Inferior parietal cortex (tissue), 1 donor: ENCODE results near the gene KIF1A.

Source experiments
- DNase-seq: peaks from one replicate; pipeline ENCODE4 v3.0.0-alpha.2; 2016; ENCODE audit errors: extremely low spot score

KIF1A gene

DNA sequence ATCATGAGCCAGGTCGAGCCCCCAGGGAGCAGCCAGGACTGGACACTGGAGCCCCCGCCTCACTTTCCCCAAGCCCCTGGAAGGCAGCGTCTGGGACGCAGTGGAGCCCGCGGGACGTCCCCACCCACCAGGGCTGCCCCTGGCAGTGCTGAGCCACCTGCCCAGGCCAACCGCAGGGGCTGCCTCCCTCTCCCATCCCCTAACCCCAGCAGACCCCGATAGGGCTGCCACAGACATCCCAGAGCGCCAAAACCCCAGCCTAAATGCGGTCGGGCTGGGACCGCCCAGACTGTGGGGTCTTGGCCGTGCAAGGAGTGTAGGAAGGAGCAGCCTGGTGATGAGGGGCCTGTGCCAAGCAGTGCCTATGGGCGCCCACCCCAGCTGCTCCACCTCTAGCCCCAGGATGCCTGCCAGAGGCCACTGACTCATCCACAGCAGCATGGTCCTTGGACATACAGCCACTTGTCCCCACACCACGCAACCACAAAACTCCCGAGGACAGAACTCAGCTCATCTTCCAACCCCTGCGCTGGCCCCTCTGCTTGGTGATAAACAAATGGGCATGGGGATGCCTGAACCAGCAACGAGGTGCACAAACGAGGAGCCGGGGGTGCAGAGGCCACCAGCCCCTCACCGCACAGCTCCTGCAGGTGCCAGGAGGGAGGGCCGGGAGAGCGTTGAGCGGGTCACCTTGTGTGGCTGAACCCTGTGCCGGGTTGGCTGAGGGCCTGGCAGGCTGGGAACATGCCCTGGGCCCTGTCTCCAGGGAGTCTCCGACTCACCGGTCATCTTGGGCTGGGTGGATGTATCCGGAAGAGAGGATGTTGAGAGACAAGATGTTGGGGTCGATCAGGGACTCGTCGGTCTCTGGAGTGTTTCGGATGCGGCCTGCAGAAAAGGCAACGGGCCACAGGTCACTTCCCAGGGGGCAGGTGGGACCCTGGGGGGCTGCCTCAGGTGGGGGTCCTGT, 83.5 kb downstream of the KIF1A start:
- DNase-seq: no peak

DNA sequence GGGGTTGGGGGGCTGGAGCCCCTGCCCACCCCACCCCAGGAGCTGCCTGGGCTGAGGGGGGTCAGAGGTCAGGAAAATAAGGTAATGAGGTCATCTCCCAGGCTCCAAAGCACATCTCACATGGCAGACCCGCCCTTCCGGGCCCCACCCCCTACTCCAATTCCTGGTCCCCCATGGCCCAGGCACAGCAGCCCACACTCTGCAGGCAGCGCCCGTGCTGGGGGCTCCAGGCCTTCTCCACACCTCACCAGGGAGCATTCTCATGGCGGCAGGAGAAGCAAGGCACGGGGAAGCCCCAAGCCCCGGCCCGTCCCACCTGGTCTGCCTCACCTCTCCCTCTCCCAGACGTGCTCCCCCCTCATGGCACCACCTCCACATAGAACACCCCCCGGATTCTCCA, 84.5 kb downstream of the KIF1A start:
- no peak for DNase-seq

DNA sequence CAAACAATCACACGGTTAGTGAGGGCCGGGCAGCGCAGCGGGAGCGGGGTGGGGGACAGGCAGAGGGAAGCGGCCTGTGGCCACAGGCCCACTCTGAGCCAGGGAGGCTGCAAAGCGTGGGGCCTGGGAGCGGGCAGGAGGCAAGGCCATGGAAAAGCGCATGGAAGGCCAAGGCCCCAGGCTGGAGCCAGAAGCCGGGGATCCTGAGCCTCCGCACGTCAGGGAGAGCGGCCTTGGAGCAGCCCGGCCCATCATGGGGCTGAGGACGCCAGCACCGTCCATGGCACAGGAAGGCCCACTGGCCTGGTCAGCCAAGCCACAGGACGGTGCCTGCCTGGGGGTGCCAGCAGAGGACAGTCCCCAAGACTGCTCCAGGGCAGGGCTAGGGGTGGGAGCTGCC, 85.3 kb downstream of the KIF1A start:
- no peak for DNase-seq

GRCh38 chr2:240733803-240734495, 86.1 kb downstream of the KIF1A start:
- no peak for DNase-seq

DNA sequence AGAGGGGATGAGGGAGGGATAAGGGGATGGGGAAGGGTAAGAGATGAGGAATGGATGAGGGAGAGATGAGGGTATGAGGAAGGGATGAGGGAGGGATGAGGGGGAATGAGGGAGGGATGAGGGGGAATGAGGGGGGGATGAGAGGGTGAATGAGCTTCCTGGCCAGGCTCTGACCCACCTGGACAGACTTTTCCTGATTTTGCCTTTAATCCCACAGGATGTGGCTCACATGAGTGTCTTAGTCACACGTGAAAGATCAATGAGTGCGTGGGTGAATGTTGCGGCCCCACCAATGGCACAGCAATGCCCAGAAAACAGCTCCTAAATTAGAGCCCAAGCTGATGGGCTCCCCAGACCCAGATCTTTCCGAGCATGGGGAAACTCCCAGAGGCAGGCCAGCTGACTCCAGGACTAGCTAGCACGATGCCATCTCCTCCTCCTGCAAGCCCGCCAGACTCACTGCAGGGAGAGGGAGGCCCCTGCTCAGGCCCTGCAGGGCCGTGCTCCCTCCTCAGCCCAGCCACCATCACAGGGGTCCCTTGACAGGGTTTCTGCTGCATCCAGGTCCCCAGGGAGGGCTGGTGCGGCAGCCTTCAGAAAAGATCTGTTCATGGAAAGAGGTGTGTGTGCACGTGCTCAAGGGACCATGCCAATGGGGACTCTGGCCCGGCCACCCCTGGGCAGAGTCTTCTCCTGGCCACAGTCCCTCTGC, 87.0 kb downstream of the KIF1A start:
- DNase-seq: no peak

- no peak for DNase-seq
Observed at GRCh38 chr2:240732184-240732583, 87.8 kb downstream of the KIF1A start.

DNA sequence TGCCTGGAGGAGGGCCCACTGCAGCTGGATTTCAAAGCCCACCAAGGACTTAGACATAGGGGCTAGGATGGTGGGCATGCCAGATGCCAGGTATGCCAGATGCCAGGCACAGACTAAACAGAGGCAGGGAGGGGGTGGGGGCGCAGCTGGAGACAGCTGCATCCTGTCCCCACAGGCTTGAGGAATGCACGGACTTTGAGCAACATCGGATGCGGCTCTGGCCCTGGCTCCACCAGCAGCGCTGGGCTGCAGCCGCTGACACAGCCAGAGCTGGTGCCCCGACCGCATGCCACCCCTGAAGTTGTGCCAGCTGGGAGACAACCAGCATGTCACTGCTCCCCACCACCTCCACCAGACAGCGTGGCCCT, 88.9 kb downstream of the KIF1A start:
- no peak for DNase-seq

DNA sequence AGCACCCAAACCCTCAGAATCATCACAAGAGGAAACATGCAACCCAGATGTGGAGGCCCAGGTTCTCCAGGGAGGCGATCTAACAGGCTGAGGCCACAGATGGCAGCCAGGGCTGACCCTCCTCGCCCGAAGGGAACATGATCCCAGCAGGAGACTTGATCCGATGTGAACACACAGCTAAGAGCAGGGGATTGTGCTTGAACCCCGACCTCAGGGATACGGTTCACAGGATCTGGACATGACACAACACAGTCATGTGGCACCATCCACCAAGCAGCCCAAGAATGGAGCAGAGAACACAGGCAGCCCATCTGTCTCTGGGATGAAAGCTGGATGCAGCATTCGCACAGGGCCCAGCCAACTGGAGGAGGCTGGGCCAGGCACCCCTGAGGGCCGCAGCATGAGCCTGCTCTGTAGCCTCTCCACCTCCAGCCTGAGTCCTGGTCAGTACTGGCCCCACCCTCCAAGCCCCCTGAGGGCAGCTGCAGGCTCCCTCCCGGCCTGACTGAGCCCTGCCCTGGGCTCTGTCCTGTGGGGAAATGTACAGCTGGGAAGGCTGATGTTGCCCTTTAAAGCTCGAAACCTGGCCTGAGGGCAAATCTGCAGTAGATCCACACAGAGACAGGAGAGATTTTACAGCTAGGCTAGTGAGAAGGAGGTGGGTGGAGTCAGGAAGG, 89.4 kb downstream of the KIF1A start:
- DNase-seq: no peak

GRCh38 chr2:240728827-240729226, 91.2 kb downstream of the KIF1A start:
- DNase-seq: no peak

DNA sequence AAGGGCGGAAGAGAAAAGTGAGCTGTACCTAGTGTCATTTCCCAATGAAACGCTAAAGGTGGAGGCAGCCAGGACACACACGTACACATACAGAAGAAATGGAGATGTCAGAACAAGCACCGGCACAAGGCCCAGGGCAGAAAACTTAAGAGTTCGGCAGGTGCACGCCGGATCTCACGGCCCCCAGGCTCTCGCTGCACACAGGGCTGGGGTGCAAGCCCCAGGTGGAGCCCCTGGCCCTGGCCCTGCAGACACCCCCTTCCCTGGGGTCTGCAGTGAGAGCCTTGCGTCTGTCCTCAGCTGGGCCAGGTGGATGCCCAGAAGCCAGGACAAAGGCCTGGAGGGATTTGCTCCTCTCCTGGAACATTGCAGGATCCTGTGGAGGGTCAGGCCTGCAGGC, 91.7 kb downstream of the KIF1A start:
- DNase-seq: no peak

- no peak for DNase-seq
Observed at GRCh38 chr2:240727913-240728312, 92.1 kb downstream of the KIF1A start.

DNA sequence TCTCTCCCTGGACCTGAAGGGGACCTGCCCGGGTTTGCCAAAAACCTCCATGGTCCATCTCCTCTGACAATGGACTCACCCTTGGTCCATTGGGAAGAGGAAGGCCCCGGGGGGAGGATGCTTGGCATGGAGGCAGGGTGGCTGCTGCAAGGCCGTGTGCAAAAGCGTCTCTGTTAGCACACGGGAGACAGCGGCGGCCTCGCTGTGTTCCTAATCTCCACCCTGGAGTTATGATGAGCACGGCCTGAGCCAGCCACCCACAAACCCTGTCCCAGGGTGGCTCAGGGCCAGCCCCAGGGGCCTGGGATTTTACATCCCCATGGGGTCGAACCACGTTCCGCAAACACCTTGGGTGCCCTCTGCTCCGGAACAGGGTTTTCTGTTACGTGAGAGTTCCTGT, 92.6 kb downstream of the KIF1A start:
- DNase-seq: no peak

GRCh38 chr2:240726876-240727275, 93.1 kb downstream of the KIF1A start:
- DNase-seq: no peak

DNA sequence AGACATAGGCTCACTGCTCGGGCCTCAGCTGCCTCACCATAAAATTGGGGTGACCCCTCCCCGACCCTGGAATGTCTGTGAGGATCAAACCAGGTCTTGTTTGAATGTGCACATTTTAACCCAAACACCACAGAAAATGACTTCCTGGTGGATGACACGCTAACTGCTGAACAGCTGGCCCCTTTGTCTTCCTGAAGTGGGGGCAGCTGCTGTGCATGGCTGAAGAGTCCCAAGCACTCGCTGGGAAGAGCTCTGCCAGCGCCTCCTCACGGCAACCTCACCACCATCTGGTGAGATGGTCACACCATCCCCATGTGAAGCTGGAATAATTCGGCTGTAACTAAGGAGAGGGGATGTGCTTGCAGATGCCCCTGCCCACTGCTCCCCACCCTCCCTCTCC, 94.3 kb downstream of the KIF1A start:
- DNase-seq: no peak

GRCh38 chr2:240725266-240725665, 94.8 kb downstream of the KIF1A start:
- no peak for DNase-seq

- DNase-seq: no peak
Observed at GRCh38 chr2:240724431-240724830, 95.6 kb downstream of the KIF1A start.

- DNase-seq: no peak
Observed at GRCh38 chr2:240723851-240724250, 96.2 kb downstream of the KIF1A start.

DNA sequence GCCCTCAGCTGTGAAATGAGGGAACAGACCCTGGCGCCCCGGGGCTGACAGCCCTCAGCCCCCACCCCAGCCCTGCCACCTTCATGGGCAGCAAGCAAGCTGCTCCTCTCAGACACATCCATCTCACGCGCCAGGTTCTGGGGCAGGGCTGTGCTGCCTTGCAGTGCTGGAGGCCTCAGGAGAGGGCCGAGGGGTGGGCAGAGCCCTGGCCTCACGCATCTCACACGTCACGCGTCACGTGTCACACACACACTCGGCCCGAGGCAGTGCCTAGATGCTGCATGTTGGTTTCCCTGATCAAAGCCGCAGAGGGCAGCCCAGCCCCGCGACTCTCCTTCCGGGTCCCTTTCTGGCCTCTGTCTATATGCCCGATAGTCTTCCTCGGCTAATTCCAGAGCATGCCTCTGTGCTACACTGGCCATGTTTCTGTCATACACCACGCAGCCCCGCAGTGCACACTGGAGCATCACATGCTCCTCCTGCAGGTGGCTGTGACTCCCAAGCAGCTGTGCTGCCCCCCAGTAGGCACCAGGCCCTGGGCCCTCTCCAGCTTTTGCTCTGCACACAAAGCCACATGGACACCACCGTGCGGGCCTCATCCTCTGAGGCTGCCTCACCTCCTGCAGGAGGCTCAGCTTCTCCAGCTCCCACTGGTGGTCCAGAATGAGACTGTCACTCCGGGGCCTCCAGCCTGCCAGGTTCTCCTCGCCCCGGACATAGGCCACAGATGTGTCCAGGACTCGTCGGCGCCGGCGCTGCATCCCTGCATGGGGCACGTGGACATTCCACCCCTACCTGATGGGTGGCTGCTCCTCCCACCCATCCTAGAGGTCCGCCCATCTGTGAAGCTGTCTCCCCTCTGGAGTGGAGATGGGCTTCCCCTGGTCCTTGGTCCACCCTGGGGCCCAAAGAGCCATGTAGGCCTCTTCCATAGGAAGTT, 97.0 kb downstream of the KIF1A start:
- no peak for DNase-seq

GRCh38 chr2:240722376-240722775, 97.6 kb downstream of the KIF1A start:
- no peak for DNase-seq

DNA sequence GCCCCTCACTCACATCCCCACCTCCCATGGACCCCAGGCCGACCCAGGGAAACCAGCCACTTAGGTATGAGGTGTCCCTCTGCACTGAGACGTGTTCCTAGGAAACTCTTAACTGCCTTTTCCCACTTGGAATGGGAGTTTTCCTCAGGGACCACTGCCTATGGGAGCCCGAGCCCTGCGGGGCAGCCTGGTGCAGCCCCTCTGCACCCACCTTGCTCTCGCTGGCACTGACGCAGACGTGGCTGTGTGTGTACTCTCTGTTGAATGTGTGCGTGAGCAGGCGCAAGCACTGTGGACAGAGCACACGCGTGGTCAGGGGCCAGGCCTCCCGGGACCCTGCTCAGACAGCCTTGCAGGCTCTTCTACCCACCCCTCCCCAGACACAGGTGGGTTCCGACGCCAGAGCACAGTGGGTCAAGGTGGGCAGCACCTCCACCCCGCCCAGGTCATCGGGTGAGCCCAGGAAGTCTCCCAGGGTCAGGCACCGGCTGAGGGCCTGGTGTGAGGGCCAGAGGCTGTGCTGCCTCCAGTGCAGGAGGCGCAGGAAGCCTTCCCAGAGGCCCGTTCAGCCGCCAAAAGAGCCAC, 98.3 kb downstream of the KIF1A start:
- DNase-seq: no peak
